Embryonic facial prominence (tissue), 1 donor: ENCODE data around the gene DNAH1.

ENCODE experiments used
- DNase-seq: peaks from one replicate; pipeline ENCODE4 v3.0.0-alpha.2; 2016; ENCODE audit errors: extremely low spot score

Gene DNAH1

GRCh38 chr3:52310861-52311575 lies 5.1 kb upstream of the DNAH1 start:
- DNase-seq: no peak

- no peak for DNase-seq
These were observed 4.5 kb upstream of the DNAH1 start for GRCh38 chr3:52311576-52312119.

GRCh38 chr3:52313188-52313773 lies 2.8 kb upstream of the DNAH1 start:
- DNase-seq: no peak

GRCh38 chr3:52313774-52314188 lies 2.3 kb upstream of the DNAH1 start:
- DNase-seq: no peak

GRCh38 chr3:52314489-52314888 lies 1.6 kb upstream of the DNAH1 start:
- no peak for DNase-seq

GRCh38 chr3:52315006-52315405 lies 1.1 kb upstream of the DNAH1 start:
- DNase-seq: no peak

GRCh38 chr3:52317208-52318000 lies 1.3 kb downstream of the DNAH1 start:
- no peak for DNase-seq

- DNase-seq: no peak
These were observed 2.2 kb downstream of the DNAH1 start for GRCh38 chr3:52318186-52318816.

- no peak for DNase-seq
These were observed 3.9 kb downstream of the DNAH1 start for GRCh38 chr3:52319921-52320595.

- DNase-seq: no peak
These were observed 5.4 kb downstream of the DNAH1 start for GRCh38 chr3:52321481-52321880.

- no peak for DNase-seq
These were observed 6.3 kb downstream of the DNAH1 start for GRCh38 chr3:52322466-52322865.

GRCh38 chr3:52323526-52324295 lies 7.6 kb downstream of the DNAH1 start:
- no peak for DNase-seq

GRCh38 chr3:52324676-52325075 lies 8.6 kb downstream of the DNAH1 start:
- DNase-seq: no peak

GRCh38 chr3:52325686-52326085 lies 9.6 kb downstream of the DNAH1 start:
- DNase-seq: no peak

GRCh38 chr3:52326976-52327375 lies 10.9 kb downstream of the DNAH1 start:
- DNase-seq: no peak

- DNase-seq: no peak
These were observed 11.6 kb downstream of the DNAH1 start for GRCh38 chr3:52327486-52328290.

GRCh38 chr3:52328536-52329080 lies 12.5 kb downstream of the DNAH1 start:
- no peak for DNase-seq

- DNase-seq: no peak
These were observed 14.2 kb downstream of the DNAH1 start for GRCh38 chr3:52330194-52330805.

GRCh38 chr3:52331091-52331490 lies 15.0 kb downstream of the DNAH1 start:
- no peak for DNase-seq
